Upper lobe of left lung (tissue), 6 donors: ENCODE data around the gene DALRD3. TPM values are rescaled to one million over a fixed set of nuclear protein-coding genes. Genes with fewer than 3 reads are reported as not detected.

Source experiments
- ATAC-seq, 2 donors: fragments of 200-7000 bp; cut with Tn5 transposase; one replicate each; pipeline ENCODE4 v1.9.1; 2022; ENCODE audit warnings: mild to moderate bottlenecking in 2 of 2, moderate library complexity in 2 of 2; ENCODE audit not compliant: low FRiP score in 2 of 2
- DNase-seq, 2 donors: peaks; one replicate each; pipeline ENCODE4 v3.0.0-alpha.2; 2019 to 2020
- H3K27ac ChIP-seq, 4 donors: fragments of 200-600 bp; sonication (generic); one replicate each; pipeline ENCODE4 v1.5.1; 2016 to 2019
- H3K27me3 ChIP-seq, 4 donors: fragments of 200-600 bp; sonication (generic); one replicate each; pipeline ENCODE4 v1.5.1; 2017 to 2019
- H3K36me3 ChIP-seq, 4 donors: fragments of 200-600 bp; sonication (generic); one replicate each; pipeline ENCODE4 v1.5.1; 2016 to 2019
- H3K4me1 ChIP-seq, 4 donors: fragments of 200-600 bp; sonication (generic); one replicate each; pipeline ENCODE4 v1.5.1; 2018 to 2019
- H3K4me3 ChIP-seq, 4 donors: fragments of 200-600 bp; sonication (generic); one replicate each; pipeline ENCODE4 v1.5.1; 2017 to 2019; ENCODE audit warnings: mild to moderate bottlenecking in 2 of 4, moderate library complexity in 1 of 4
- H3K9me3 ChIP-seq, 4 donors: fragments of 200-600 bp; sonication (generic); one replicate each; pipeline ENCODE4 v1.5.1; 2018 to 2019
- CTCF ChIP-seq, 6 experiments: fragments of 450-650 bp in 4 of 6; fragments of 200-600 bp in 2 of 6; sonication (generic) in 2 of 6; IDR thresholded peaks; one replicate each; pipeline ENCODE4 v1.5.1; 2016 to 2019; ENCODE audit warnings: antibody characterized with exemption in 6 of 6
- EP300 ChIP-seq, 4 donors: sonication (generic); formaldehyde crosslinking; IDR thresholded peaks; one replicate each; pipeline ENCODE4 v1.5.1; 2017; ENCODE audit warnings: antibody characterized with exemption in 4 of 4, control low read depth in 2 of 4
- POLR2A ChIP-seq, 4 donors: fragments of 450-650 bp; IDR thresholded peaks; one replicate each; pipeline ENCODE4 v1.5.1; 2016 to 2017; ENCODE audit warnings: antibody characterized with exemption in 4 of 4, mild to moderate bottlenecking in 2 of 4
- POLR2AphosphoS5 ChIP-seq, 2 donors: sonication (generic); formaldehyde crosslinking; IDR thresholded peaks; one replicate each; pipeline ENCODE4 v1.5.1; 2017; ENCODE audit warnings: antibody characterized with exemption in 2 of 2
- WGBS, 2 donors: methylation state at CpG; one replicate each; pipeline ENCODE4 v1.1.5; 2017 to 2018; 5-methylcytosine and 5-hydroxymethylcytosine counted together
- total RNA-seq, 6 donors: library from RNA; depleted of rRNA in 4 of 6; stranded (reverse); fragments of >200 nt in 4 of 6; gene quantifications; one replicate each; pipeline versions ENCODE4 v1.1.0 to v1.2.1, GENCODE V29; 2016 to 2021
- donor health status: DM: no; HTN: no; CAD: no; lungs with moderate emphysema.
- donor health status: DM: no; HTN: yes; CAD: no; lungs with severe emphysema.

DALRD3 gene
- total RNA-seq = 10 to 100 TPM; 28.5 to 67.1 (median 35.7) TPM

- DNase-seq (peak; percentile 71 to 94), ATAC-seq (peak in 1 of 2 donors; percentile 26)
- Histone ChIP-seq H3K4me1 (peaks cover 33 to 44% (median 39%) of the 10 kb centered on the region in 4 donors), H3K27ac (peak within 1 kb of the TSS; percentile 80 to 100 (median 82)), H3K36me3 (peaks cover 11 to 36% (median 30%) of the 10 kb centered on the region in 4 donors), H3K9me3 (no peaks in the 10 kb centered on the region), H3K27me3 (no peaks in the 10 kb centered on the region), H3K4me3 (peak within 1 kb of the TSS; percentile 63 to 97 (median 88))
- TF ChIP-seq POLR2A (IDR thresholded peaks at IDR 0.05) = peak; percentile 62 to 76 (median 69)
- no peak for TF ChIP-seq EP300 (IDR thresholded peaks at IDR 0.05)
- TF ChIP-seq CTCF (IDR thresholded peaks at IDR 0.05) = peak in 3 of 6 experiments; percentile 5 to 16 (median 9)
- TF ChIP-seq POLR2AphosphoS5 (IDR thresholded peaks at IDR 0.05) = peak; percentile 48 to 55
- WGBS, 2 donors = 0% methylated on average over 25 to 66 of the region's 85 CpGs
Observed at GRCh38 chr3:49017971-49018706, at the start of gene DALRD3. TSS of gene DALRD3 (minus strand) at chr3:49018580. CDS start at chr3:49018564, 16 bp downstream.

- Histone ChIP-seq H3K4me3 (no peak overlapping the region), H3K36me3 (peaks cover 12 to 84% (median 60%) of the 10 kb centered on the region in 4 donors), H3K9me3 (no peaks in the 10 kb centered on the region), H3K4me1 (no peaks in the 10 kb centered on the region), H3K27ac (no peak overlapping the region), H3K27me3 (no peaks in the 10 kb centered on the region)
- TF ChIP-seq CTCF (IDR thresholded peaks at IDR 0.05) (no peak), POLR2A (IDR thresholded peaks at IDR 0.05) (no peak), EP300 (IDR thresholded peaks at IDR 0.05) (no peak), POLR2AphosphoS5 (IDR thresholded peaks at IDR 0.05) (no peak)
- DNase-seq = no peak
- ATAC-seq = no peak
- 86 to 94% methylated on average over 7 of the region's 7 CpGs for WGBS, 2 donors
Observed at GRCh38 chr3:49058011-49058410, 39.6 kb upstream of the DALRD3 start.

- DNase-seq (peak in 1 of 2 donors; percentile 64), ATAC-seq (no peak)
- Histone ChIP-seq H3K4me3 (no peak overlapping the region), H3K36me3 (peaks cover 12 to 85% (median 58%) of the 10 kb centered on the region in 4 donors), H3K27ac (peak overlapping the region in 1 of 4 donors; percentile 1), H3K27me3 (no peaks in the 10 kb centered on the region), H3K4me1 (no peaks in the 10 kb centered on the region), H3K9me3 (no peaks in the 10 kb centered on the region)
- TF ChIP-seq POLR2A (IDR thresholded peaks at IDR 0.05) = no peak
- TF ChIP-seq CTCF (IDR thresholded peaks at IDR 0.05) = no peak
- no peak for TF ChIP-seq POLR2AphosphoS5 (IDR thresholded peaks at IDR 0.05)
- TF ChIP-seq EP300 (IDR thresholded peaks at IDR 0.05) = no peak
- WGBS, 2 donors = 96 to 97% methylated on average over 5 to 10 of the region's 10 CpGs
Observed at GRCh38 chr3:49057268-49057667, 38.9 kb upstream of the DALRD3 start.

GRCh38 chr3:49054344-49054862 is 36.0 kb upstream of the DALRD3 start:
- Histone ChIP-seq H3K27ac (no peak overlapping the region), H3K9me3 (no peaks in the 10 kb centered on the region), H3K4me3 (no peak overlapping the region), H3K4me1 (no peaks in the 10 kb centered on the region), H3K36me3 (peaks cover 12 to 85% (median 57%) of the 10 kb centered on the region in 4 donors), H3K27me3 (no peaks in the 10 kb centered on the region)
- WGBS, 2 donors = 95 to 100% methylated on average over 2 of the region's 2 CpGs
- DNase-seq (no peak), ATAC-seq (no peak)
- no peak for TF ChIP-seq EP300 (IDR thresholded peaks at IDR 0.05)
- TF ChIP-seq POLR2A (IDR thresholded peaks at IDR 0.05) = no peak
- no peak for TF ChIP-seq POLR2AphosphoS5 (IDR thresholded peaks at IDR 0.05)
- no peak for TF ChIP-seq CTCF (IDR thresholded peaks at IDR 0.05)
